HG03139 (cell line): Measurements from ENCODE around the gene MEDAG.
A peak's percentile ranks its signal among the peaks of the same experiment; 100 is the strongest.

Source experiments
- ATAC-seq: cut with Tn5 transposase; IDR thresholded peaks from one replicate; pipeline ENCODE4 v1.9.1; 2021; ENCODE audit not compliant: unreplicated experiment

MEDAG gene

DNA sequence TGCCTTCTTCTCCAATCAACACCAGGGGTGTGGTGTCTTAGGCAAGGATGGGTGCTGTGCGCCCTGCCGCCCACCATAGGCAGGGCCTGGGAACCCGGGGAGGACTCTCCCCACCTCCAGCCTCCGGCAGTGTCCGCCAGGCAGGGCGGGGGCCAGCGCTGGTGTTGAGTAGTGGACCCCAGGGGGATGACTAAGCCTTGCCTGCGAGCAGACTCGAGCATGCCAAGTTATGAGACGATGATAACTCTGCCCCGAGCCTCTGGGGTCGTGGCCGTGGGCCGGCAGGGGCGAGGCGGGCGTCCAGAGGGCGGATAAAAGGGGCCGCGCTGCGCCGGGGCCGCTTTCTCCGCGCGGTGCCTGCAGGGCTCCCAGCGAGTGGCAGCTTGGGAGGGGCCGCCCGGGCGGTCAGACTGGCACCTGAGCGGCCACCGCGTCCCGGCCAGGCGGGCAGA lies at the start of gene MEDAG:
Gene MEDAG (plus strand): TSS at position 340 of the 452 bp plus-strand sequence. CDS start 245 bp downstream, outside the sequence.
- no peak for ATAC-seq

DNA sequence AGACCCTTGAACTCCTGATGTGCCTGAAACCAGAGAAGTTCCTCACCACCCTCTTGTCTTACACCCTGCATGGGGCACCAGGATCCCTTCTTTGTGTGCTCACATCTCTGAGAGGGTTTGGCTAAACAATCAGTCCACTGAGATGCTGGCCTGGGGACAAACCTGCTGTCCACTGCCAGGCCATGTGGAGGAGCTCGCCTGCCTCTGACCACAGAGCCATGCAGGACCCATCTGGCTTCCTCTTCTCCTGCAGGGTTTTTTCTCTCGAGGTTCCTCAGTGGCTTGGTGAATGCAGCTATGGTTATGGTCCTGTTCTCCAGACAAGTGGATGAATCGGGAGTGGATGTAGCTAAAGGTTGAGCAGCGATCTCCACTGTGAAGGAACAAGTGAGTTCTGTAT lies 49.1 kb upstream of the MEDAG start:
- no peak for ATAC-seq

DNA sequence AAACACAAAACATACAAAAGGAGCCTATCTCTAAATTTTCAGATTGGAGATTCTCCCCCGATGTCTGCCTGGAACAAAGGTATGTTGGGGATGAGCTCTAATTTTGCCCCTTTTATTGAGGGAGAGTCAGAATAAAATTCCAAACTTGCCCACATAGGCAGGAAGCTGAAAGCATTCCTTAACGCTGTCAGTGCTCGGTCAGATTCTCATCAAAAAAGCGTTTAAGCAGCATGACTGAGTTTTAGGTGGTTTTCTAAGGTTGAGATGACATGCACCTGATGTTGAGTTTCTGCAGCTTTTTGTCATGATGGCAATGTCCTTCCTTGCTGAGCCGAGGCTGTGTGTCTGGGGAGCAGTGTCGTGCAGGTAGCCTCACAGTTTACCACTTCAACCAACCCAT lies 48.4 kb upstream of the MEDAG start:
- ATAC-seq, result no peak

DNA sequence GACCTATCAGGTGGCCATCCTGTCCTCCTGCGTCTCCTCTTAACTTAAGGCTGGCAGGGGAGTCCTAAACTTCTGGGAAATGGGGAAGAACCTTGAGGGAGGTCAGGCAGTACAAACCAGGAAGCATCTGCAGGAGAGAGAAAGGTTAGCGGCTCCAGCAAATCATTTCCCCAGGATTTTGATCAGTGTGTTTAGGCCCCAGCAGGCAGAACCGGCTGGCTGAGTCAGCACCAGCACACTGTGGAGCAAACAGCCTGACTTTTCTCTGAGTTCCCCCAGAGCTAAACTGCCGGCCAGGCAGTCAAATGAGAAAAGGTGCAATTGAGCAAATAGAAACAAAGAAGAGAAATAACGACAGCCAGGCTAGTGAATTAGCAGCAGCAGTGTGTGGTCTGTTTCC lies 46.7 kb upstream of the MEDAG start:
- no peak for ATAC-seq

DNA sequence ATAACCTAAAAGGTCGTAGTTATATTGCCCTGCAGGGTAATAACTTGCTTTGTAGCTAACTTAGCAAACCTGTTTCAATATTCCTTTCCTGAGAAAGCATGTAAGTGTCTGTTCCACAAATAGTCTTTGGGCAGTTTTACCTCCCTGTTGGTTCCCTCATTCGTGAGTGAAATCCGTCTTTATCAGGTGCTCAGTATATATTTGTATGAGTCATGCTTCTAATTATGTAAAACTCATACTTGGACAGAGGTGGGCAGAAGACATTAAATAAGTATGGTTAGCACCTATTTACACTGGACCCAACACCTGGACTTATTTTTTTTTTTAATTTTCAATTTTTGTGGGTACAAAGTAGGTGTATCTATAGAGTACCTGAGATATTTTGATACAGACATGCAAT lies 44.9 kb upstream of the MEDAG start:
- ATAC-seq, result no peak

DNA sequence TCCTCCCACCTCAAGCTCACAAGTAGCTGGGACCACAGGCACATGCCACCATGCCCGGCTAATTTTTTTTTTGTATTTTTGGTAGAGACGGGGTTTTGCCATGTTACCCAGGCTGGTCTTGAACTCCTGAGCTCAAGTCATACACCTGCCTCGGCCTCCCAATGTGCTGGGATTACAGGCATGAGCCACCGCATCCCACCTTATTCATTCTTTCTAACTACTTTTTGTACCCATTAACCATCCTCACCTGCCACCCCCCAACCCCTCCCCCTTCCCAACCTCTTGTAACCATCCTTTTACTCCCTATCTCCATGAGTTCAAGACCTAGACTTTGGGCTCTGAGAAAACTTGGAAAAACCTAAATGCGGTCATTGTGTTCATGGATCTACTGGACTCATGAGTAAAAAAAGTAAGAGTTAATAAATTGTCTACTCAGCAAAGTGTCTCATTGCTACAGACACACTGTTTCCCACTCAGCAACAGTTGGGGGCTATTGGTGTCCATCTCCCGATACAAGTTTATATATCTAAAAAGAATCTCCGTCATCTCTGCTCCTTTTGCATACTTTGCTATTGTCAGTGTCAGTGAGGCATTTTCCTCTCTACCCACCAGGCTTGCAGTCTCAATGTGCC lies 44.1 kb upstream of the MEDAG start:
- ATAC-seq, result no peak

DNA sequence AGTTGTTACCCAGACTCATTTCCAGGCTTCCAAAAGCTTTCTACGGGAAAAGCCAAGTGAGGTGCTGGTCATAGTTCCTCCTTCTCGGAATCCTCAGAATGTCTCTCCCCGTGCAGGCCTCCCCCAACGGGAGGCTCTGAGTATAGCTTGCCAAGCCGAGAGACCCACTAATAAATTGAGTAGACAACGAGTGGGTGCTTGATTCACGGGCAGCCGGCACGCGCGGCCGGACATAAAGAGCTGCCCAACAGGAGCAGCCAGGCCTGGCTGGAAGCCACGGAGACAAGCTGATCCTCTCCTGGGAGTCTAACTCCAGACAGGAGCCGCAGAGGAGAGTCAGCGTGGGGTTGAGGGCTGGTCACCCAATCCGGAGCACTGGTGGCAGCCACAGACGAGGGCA lies 43.4 kb upstream of the MEDAG start:
- no peak for ATAC-seq

DNA sequence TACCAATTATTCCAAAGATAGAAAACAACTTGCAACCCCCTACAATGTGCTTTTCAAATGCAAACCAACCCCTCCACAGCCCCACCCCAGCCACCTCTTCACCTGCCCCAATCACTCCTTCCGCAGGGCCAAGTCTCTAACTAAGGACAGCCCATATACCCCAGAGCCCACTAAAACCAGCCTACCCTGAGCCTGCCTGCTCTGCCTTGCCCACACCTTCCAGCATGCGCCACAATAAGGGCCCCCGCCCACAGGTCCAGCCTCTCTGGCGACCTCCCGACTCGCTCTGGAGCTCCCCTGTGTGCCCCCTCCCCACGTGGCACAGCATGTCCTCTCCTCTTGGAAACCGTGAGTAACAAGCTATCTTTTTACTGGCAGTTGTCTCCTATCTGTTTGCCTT lies 42.8 kb upstream of the MEDAG start:
- ATAC-seq, result no peak

DNA sequence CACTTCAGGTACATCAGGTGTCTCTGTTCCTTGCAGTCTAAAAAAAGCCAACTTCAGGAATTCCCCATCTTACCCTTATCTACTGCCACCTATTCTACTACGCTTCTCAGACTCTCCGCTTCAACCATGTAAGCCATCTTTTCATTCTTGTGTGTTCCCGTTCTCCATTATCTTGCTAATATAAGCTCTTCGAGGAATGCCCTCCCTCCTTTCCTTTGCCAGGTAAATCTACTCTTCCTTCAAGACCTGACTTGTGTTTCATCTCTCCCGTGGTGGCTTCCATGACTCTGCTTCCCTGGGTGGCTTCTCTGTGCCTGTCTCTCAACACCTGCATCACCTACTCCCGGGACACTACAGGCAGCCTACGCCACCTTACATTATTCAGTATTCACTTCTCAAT lies 42.3 kb upstream of the MEDAG start:
- no peak for ATAC-seq

DNA sequence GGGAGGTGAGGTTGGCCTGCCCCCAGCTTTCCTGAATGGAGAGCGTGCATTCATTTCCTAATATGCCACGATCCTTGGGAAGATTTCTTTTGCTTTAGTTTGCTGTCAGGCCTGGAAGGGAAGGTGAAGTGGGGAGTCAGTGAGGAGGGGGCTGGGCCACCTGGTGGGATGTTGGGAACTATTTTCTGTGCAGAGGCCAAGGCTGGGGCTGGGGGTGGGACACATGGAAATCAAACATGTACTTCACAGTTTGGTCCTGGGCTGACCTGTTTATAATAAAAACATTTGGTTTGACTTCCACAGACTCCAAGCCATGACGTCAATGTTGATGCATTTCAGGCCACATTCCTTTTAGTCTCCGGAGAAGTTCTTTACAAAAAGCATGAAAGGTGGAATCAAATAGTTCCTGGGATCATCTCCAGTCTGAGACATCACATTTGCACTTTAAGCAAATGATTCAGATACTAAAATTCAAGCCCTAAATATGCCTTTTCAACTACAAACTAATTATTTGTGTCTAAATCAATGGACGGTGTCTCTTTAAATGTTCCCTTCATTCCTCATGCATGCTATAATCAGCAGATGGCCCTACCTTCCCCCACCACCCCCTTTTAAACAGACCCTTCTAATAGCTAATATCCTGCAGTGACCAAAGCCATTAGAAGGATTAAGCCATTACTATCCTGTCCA lies 41.5 kb upstream of the MEDAG start:
- no peak for ATAC-seq

DNA sequence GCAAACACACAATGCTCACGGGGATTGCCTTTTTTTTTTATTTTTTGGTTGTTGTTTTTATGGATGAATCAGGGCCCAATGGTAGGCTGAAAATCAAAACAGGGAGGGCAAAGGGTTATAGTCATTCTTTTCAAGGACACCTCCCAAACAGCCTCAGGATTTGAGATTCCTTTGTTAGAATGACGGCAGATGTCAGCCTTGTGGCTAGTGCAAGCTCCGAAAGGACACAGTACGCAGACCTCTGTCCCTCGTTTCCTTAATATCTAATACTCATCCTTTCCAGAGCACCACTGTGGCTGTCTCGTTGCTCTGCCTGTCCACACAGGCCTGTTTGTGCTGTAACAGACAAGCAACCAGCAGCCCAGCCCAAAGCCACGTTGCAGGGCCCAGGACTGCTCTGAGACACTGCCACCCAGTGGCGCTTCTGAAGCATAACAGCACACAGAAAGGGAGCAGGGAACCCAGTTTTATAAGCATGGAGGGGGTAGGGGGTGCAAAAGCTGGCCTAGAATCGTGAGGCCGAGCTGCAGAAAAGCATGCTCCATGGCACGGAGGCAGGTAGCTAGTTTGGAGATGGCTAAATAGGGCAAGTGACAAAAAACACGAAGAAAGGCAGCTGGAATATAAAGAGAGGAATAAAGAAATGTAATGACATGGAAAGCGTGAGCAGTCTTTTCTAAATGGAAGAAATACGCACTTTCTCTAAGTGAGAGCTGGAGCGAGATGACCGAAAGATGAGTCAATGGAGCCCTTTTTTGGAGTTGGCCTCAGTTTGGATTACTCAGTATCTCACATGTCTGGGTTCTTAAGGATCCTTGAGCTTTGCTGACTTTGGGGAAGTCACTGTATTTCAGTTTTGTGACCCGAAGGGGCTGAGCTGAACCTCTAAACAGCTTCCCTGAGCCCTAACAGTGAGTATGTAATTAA lies 40.7 kb upstream of the MEDAG start:
- ATAC-seq, result peak; percentile 81

DNA sequence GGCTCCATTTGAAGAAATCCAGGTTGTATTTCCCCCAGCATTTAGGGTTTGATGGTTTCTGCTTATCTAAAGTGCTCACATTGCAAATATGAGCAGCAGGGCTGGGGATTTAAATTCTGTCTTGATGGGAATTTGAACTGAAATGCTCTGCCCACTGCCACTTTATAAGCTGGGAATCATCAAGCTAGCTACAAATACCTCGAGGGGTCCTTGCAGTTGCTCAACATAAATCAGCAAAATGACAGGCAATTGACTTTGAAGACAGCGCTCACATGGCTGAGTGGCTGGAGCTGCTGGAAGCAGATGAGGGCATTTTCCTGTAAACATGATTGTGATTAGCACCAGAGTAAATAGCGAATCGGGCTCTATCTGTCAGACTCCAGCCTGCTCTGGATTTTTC lies 39.4 kb upstream of the MEDAG start:
- ATAC-seq, result no peak

DNA sequence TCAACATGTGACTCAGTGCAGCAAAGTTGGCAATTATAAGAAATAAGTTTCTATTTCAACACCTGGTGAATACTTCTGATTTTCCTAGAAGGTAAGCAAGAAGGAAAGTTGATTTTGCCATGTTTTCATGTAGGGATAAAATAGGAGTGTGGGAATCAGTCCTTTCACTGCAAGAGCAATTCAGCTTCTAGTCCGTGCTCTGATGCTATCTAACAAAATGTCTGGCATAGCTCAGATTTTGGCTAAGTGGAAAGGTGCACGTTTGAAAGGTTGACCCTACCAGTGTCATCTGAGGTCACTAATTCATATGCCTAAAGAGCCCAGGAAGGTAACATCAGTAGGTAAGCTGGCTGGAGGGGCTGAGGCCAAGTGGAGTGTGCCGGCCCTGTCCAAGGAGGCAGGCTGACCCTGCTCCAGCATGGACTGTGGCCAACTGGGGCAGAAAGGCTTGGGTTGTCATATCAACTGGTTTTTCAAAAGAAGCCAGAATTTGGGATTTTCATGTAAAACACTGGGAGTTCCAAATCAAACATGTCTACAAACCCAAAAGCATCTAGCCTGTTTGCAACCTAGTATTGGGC lies 38.9 kb upstream of the MEDAG start:
- ATAC-seq, result no peak

DNA sequence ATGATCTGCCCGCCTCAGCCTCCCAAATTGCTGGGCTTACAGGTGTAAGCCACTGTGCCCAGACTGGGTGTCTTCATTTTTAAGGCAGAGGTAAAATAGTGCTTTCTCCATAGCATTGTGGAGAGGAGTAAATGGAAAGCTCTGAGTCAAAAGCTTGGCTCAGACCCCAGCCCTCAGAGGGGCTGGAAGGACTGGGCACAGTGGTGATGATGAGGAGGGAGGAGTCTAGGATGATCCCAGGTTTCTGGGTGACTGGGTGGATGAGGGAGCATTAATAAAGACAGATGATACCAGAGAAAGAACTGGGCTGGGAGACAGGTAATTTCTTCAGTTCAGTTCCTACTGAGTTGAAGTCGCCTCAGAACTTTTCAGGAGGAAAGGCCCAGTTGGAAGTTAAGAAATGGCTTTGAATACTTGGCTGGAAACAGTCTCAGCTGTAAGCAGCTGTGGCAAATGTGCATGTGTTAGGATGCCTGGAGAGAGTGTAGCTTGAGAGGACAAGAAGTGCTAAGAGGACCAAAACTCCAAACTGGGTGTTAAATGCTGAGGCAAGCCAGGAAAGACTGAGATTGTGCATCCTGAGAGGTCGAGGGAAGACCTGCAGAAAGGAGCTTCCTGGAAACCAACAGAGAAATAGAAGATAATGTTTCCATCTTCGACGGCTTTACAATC lies 37.1 kb upstream of the MEDAG start:
- ATAC-seq, result no peak

DNA sequence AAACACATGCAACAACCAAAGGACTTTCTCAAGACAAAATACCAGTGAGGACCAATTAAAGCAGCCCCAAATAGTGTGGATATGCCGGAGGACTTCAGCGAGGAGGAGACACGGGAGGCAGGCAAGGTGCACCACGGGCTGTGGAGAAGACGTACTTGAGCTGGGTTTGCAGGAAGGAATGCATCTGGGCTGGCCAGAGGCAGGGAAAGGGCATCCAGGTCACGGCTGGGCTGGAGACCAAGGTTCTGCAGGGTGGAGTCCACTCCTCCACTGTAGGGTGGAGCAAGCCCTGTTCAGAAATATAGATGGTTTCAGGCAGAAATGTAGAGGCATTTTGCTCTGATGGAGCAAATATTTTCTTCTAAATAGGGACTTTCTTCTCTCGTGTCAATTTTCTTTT lies 36.6 kb upstream of the MEDAG start:
- no peak for ATAC-seq

DNA sequence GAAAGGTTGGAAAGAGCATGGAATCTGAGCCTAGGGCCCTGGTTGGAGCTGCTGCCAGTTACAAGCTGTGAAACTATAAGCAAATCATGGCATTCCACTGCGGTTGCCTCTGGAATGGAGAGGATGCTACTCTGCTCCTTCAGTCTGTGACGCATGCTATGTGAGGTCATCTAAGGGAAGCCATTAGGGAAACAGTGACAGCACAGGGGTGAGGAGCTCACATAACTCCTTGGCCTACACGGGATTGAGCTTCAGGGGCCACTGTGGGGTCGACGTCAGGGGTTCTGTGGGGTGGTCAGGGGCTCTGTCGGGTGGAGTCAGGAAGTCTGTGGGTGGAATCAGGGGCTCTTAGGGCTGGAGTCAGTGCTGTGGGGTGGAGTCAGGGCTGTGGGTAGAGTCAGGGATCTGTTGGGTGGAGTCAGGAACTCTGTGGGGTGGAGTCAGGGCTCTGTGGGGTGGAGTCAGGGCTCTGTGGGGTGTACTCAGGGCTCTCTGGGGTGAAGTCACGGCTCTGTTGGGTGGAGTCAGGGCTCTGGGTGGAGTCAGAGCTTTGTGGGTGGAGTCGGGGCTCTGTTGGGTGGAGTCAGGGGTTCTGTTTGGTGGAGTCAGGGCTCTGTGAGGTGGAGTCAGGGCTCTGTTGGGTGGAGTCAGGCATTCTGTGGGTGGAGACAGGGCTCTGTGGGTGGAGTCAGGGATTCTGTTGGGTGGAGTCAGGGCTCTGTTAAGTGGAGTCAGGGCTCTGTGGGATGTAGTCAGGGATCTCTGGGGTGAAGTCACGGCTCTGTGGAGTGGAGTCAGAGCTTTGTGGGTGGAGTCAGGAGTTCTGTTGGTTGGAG lies 35.8 kb upstream of the MEDAG start:
- no peak for ATAC-seq

DNA sequence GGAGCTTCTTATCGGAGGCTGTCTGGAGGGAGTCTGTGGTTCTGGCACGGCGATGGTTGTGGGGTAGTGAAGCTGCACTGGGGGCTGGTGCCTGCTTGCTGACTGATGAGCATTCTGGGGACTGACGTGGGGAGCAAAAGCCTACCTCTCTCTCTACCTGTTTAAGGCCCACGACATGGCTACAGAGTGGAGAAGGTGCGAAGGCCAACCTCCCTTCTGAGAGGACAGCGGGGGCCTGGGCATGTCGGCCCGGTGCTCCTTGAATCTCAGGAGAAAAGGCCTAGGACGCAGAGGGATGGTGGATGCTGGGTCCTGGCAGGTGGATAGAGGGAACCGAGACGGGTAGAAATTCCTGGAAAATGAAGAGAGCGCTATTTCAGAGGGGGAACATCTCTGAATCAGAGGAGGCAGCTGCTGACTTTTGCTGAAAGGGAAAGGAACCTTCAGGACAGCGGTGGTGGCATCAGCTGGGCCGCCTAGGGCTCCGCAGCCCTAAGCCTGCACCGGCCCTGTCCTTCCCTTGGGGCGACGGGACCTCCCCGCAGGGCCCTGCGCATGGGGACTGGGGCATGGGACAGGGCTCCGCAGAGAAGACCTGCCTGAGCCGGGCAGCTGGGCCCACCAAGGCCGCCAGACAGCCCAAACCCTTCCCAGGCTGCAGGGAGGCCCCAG lies 35.0 kb upstream of the MEDAG start:
- no peak for ATAC-seq

DNA sequence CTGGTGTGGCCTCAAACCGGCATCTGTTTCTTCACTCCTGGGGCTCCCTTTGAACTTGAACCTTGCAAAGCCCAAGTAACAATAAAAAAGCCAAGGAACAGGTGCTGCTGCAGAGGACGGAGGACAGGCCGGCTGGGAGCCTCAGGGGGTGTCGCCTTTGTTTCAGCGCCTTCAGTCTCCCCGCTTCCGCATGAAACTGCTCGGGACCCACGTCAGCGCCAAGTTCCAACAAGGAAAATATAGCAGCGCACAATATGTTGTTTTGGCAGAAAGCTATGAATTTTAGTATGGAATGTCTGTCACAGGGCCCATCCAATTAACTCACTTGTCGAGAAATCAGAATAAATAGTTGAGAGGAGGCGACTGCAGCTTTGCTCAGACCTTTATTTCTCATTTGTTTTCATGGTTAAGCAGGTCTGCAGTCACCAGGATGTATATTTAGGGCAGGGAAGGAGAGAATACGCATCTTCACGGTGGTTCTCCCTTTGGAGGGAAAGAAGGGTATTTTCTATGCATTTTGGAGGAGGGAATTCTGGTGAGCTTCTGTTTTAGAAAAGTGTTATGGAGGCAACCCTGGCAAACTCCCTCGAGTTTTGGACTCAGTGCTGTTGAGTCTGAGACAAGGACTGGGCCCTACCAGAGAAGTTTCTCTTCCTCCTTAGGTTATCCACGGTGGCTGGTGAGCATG lies 34.3 kb upstream of the MEDAG start:
- no peak for ATAC-seq

DNA sequence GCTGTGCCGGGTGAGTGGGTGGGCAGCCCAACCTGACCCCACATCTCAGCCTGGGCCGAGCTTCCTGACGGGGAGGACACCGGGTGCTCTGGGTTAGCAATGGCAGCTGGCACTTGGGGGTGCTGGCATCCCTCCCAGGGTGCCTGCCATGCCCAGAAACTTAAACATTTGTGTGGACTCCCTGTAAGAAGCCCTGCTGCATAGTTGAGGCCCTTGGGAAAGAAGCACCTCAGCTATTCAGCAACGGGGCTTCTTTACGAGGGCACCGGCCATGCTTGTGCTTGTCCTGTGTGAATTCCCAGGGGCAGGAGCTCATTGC lies 33.8 kb upstream of the MEDAG start:
- ATAC-seq, result no peak
